DMS153 treated with DMSO at 0.1 percent for 48 hours (cell line): ENCODE measurements around the gene PGAP3.

Experiments used
- DNase-seq: peaks from one replicate; lab custom pipeline; 2025; ENCODE audit not compliant: unreplicated experiment; lab: John Stamatoyannopoulos, UW

The PGAP3 gene

GRCh38 chr17:39624313-39624712 is 63.5 kb downstream of the PGAP3 start:
- no peak for DNase-seq

- peak; percentile 50 for DNase-seq
Measured at GRCh38 chr17:39623356-39623950, 64.4 kb downstream of the PGAP3 start.

GRCh38 chr17:39622380-39623006 is 65.4 kb downstream of the PGAP3 start:
- no peak for DNase-seq

- DNase-seq: peak; percentile 72
Measured at GRCh38 chr17:39621523-39622379, 66.1 kb downstream of the PGAP3 start.
